ENCODE data around the gene DCHS1. TPM values are rescaled to one million over a fixed set of nuclear protein-coding genes. Genes with fewer than 3 reads are reported as not detected.

The DCHS1 gene, protein sequence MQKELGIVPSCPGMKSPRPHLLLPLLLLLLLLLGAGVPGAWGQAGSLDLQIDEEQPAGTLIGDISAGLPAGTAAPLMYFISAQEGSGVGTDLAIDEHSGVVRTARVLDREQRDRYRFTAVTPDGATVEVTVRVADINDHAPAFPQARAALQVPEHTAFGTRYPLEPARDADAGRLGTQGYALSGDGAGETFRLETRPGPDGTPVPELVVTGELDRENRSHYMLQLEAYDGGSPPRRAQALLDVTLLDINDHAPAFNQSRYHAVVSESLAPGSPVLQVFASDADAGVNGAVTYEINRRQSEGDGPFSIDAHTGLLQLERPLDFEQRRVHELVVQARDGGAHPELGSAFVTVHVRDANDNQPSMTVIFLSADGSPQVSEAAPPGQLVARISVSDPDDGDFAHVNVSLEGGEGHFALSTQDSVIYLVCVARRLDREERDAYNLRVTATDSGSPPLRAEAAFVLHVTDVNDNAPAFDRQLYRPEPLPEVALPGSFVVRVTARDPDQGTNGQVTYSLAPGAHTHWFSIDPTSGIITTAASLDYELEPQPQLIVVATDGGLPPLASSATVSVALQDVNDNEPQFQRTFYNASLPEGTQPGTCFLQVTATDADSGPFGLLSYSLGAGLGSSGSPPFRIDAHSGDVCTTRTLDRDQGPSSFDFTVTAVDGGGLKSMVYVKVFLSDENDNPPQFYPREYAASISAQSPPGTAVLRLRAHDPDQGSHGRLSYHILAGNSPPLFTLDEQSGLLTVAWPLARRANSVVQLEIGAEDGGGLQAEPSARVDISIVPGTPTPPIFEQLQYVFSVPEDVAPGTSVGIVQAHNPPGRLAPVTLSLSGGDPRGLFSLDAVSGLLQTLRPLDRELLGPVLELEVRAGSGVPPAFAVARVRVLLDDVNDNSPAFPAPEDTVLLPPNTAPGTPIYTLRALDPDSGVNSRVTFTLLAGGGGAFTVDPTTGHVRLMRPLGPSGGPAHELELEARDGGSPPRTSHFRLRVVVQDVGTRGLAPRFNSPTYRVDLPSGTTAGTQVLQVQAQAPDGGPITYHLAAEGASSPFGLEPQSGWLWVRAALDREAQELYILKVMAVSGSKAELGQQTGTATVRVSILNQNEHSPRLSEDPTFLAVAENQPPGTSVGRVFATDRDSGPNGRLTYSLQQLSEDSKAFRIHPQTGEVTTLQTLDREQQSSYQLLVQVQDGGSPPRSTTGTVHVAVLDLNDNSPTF (N-terminal part only)
- 0.05 to 0.13 TPM (median 0.10 TPM) in 5 replicates for total RNA-seq (2022; extraction: Qiagen RNA extraction; ENCODE audit: low read depth)

DNA sequence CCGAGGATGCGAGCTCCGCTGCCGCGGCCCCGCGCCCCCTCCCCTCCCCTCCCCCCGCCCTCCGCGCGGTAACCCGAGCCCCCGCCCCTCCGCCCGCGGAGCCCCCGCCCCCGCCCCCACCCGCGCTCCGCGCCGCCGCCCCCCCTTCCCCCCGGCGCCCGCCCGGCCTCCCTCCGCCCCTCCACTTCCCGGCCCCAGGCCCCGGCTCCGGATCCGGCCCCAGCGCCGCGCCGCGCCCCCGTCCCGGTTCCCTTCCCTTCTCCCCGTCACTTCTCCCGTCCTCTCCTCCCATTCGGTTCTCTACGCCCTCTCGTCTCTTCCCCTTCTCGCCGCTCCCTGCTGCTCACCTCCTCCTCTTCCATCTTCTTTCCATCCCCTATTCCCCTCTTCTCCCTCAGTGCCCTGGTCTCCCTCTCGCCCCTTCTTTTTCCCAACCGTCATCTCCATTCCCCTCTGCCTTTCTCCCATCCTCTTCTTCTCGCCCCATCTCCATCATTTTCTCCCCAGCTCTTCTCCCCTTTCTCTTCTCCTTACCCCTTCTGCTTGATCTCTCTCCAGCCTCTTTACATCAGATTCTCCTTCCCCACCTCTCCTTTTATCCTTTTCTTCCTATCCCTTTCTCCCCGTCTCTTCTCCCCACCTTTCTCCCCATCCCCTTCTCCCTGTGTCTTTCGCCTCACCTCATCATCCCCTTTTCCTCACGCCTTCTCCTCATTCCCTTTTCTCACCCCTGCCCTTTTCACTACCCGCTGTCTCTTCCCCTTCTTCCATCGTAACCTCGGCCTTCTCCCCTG lies at the start of gene DCHS1:
Gene DCHS1, minus strand, starts transcription at position 20 of the 794 bp plus-strand sequence. CDS start 14,196 bp downstream, outside the sequence.

GRCh38 chr11:6682936-6683861 lies 27.6 kb upstream of the DCHS1 start, which contains the start of gene MRPL17:
TSS of gene MRPL17 (minus strand) at chr11:6683340. CDS start at chr11:6683296, 44 bp downstream.

DNA sequence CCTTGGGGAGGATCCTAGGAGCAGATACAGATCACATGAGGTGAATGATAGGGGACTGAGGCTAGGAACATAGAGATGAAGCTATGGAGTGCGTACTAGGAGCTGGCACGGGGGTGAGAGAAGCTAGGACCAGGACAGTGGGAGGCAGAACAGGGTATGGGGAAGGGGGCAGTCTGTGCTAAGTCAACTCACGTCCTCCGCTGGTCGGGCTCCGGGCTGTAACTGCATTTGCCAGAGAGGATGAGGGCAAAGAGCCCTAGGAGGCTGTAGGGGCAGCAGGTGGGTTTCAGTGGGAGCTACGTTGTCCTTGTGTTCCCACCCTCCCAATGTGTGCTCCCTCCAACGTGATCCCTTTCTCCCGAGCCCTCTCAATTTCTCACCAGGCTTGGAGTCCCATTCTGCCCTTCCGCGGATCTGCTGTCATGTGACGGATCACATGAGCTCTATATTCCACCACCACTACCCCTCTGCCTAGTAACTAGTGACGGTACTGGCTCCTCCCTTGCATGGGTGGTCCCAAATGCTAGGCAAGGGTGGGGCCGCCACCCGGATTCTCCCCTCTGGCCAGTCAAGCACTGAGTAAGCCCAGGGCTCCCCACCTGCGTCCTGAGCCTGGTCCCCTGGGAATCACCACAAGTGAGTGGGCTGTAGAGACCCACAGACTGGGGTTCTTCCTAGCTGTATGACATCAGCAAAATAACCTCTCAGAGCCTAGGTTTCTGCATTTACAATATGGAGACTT lies 36.4 kb downstream of the DCHS1 start, which contains the start of gene TPP1:
Gene TPP1, minus strand, starts transcription at position 419 of the 742 bp plus-strand sequence. Its CDS starts 22 bp downstream, at position 397.

GRCh38 chr11:6612213-6613041 lies 43.2 kb downstream of the DCHS1 start, which contains the start of gene TAF10:
TSS of gene TAF10 (minus strand) at chr11:6612216. CDS start at chr11:6612189, 27 bp downstream.

DNA sequence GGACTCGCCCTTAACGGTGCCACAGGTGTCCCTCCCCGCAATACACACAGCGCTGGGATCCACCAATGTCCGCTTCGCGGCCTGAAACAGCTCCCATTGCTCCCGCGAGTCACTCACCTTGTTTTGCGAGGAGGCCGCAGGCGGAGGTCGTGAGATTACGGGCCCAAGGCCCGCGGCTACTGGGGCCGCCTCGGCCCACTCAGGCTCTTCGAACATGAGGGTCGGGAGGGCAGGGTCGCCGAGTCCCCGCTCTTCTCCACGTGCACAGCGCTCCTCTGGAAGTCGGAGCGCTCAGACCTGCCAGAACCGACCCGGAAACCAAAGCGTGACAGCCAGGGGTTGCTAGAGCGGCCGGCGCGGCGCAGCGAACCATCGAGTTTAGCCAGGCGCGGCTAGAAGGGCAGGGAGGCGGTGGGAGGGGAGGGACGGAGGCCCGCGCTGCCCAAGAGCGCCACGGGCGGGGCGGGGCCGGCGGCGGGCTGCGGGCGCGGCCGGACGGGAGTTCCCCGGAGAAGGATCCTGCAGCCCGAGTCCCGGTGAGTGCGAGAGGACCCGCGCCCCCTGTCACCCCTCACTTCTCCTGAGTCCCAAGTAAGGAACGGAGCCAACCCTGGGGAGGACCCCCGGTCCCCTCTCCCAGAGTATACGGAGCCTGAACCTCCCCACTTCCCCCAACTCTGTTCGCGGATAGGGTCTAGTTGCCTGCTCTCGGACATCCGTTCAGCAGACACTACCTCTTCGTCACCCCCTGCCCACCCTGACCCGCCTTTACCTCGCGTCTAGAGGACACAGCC lies 52.1 kb downstream of the DCHS1 start, which contains the start of the genes ILK and RRP8:
Gene ILK, plus strand, starts transcription at position 488 of the 794 bp plus-strand sequence. CDS start 498 bp downstream, outside the sequence.
Gene RRP8, minus strand, starts transcription at position 330 of the 794 bp plus-strand sequence. Its CDS starts 114 bp downstream, at position 216.

Other genes with a start within 250 kb of the DCHS1 start
- 14.1 to 22.3 TPM (median 19.7 TPM) in 5 replicates for gene APBB1, start 236.7 kb downstream of the DCHS1 start, total RNA-seq (2022; extraction: Qiagen RNA extraction; ENCODE audit: low read depth)
- 0.42 to 1.9 TPM (median 0.61 TPM) in 5 replicates for gene HPX, start 214.8 kb downstream of the DCHS1 start, total RNA-seq (2022; extraction: Qiagen RNA extraction; ENCODE audit: low read depth)
- 16.3 to 25.3 TPM (median 19.7 TPM) in 5 replicates for gene TRIM3, start 181.9 kb downstream of the DCHS1 start, total RNA-seq (2022; extraction: Qiagen RNA extraction; ENCODE audit: low read depth)
- 46.0 to 58.4 TPM (median 56.1 TPM) in 5 replicates for gene ARFIP2, start 174.5 kb downstream of the DCHS1 start, total RNA-seq (2022; extraction: Qiagen RNA extraction; ENCODE audit: low read depth)
- gene TIMM10B, start 174.3 kb downstream of the DCHS1 start, total RNA-seq (2022; extraction: Qiagen RNA extraction; ENCODE audit: low read depth) = 19.9 to 34.3 TPM (median 28.4 TPM) in 5 replicates
- gene DNHD1, start 158.5 kb downstream of the DCHS1 start, total RNA-seq (2022; extraction: Qiagen RNA extraction; ENCODE audit: low read depth) = 1.8 to 4.2 TPM (median 2.9 TPM) in 5 replicates
- 27.3 to 34.5 TPM (median 32.3 TPM) in 5 replicates for gene RRP8, start 52.2 kb downstream of the DCHS1 start, total RNA-seq (2022; extraction: Qiagen RNA extraction; ENCODE audit: low read depth)
- 94.5 to 126 TPM (median 120 TPM) in 5 replicates for gene ILK, start 52.0 kb downstream of the DCHS1 start, total RNA-seq (2022; extraction: Qiagen RNA extraction; ENCODE audit: low read depth)
- gene TAF10, start 43.6 kb downstream of the DCHS1 start, total RNA-seq (2022; extraction: Qiagen RNA extraction; ENCODE audit: low read depth) = 193 to 208 TPM (median 202 TPM) in 5 replicates
- 33.9 to 51.3 TPM (median 44.2 TPM) in 5 replicates for gene TPP1, start 36.4 kb downstream of the DCHS1 start, total RNA-seq (2022; extraction: Qiagen RNA extraction; ENCODE audit: low read depth)
- 81.5 to 138 TPM (median 96.2 TPM) in 5 replicates for gene MRPL17, start 27.5 kb upstream of the DCHS1 start, total RNA-seq (2022; extraction: Qiagen RNA extraction; ENCODE audit: low read depth)
- gene OR2AG2, start 116.2 kb upstream of the DCHS1 start, total RNA-seq (2022; extraction: Qiagen RNA extraction; ENCODE audit: low read depth) = not detected in 5 replicates
- gene OR2AG1, start 127.2 kb upstream of the DCHS1 start, total RNA-seq (2022; extraction: Qiagen RNA extraction; ENCODE audit: low read depth) = not detected in 5 replicates
- not detected in 5 replicates for gene OR6A2, start 143.9 kb upstream of the DCHS1 start, total RNA-seq (2022; extraction: Qiagen RNA extraction; ENCODE audit: low read depth)
- not detected in 5 replicates for gene OR10A5, start 189.9 kb upstream of the DCHS1 start, total RNA-seq (2022; extraction: Qiagen RNA extraction; ENCODE audit: low read depth)
- gene OR10A2, start 207.2 kb upstream of the DCHS1 start, total RNA-seq (2022; extraction: Qiagen RNA extraction; ENCODE audit: low read depth) = not detected in 5 replicates
- gene OR10A4, start 220.8 kb upstream of the DCHS1 start, total RNA-seq (2022; extraction: Qiagen RNA extraction; ENCODE audit: low read depth) = not detected in 5 replicates
- gene OR2D2, start 236.7 kb upstream of the DCHS1 start, total RNA-seq (2022; extraction: Qiagen RNA extraction; ENCODE audit: low read depth) = not detected in 5 replicates

All from A549 treated with ZK216348 at 1 μM for 4 hours (cell line).